DOHH2 (cell line): Measurements from ENCODE around the gene ASCC2.

ENCODE experiments used
- CTCF ChIP-seq: fragments of 200-600 bp; sonication (generic); IDR thresholded peaks from one replicate; pipeline ENCODE4 v1.5.1; 2014; ENCODE audit warnings: antibody characterized with exemption, mild to moderate bottlenecking, low read depth, low read length; ENCODE audit not compliant: poor library complexity, severe bottlenecking
- EZH2phosphoT487 ChIP-seq: fragments of 200-600 bp; sonication (generic); IDR thresholded peaks from 2 replicates; pipeline ENCODE4 v1.6.1; 2017; ENCODE audit warnings: borderline replicate concordance, mild to moderate bottlenecking, antibody characterized with exemption, low read length, moderate library complexity, mixed read lengths

GRCh38 chr22:29748248-29748893 is 89.7 kb downstream of the ASCC2 start:
- no peak for TF ChIP-seq CTCF
- TF ChIP-seq EZH2phosphoT487 = no peak
